Right lobe of liver (tissue), 4 donors: ENCODE results near the gene IQCH.

Source experiments
- CTCF ChIP-seq, 4 donors: fragments of 200-600 bp in 3 of 4; fragments of 450-650 bp in 1 of 4; IDR thresholded peaks; one replicate each; pipeline versions ENCODE4 v1.5.1 to v1.8.0; 2016 to 2022; ENCODE audit warnings: antibody characterized with exemption in 4 of 4, mild to moderate bottlenecking in 2 of 4
- POLR2A ChIP-seq: fragments of 450-650 bp; IDR thresholded peaks from one replicate; pipeline ENCODE4 v1.6.1; 2017; ENCODE audit warnings: antibody characterized with exemption, mild to moderate bottlenecking
- donor health status: DM: no; HTN: no; CAD: no.
- donor health status: DM: no; HTN: no; CAD: no.
- donor health status: DM: no; HTN: yes; CAD: no.

- no peak for TF ChIP-seq POLR2A
- no peak for TF ChIP-seq CTCF (IDR thresholded peaks at IDR 0.05)
Measured at GRCh38 chr15:67446449-67446848, 191.9 kb downstream of the IQCH start.
